RPMI8226 (cell line): ENCODE results near the gene HVCN1.
"Not testable (repeated sequence)": the region's sequence is repeated elsewhere in the genome, so short reads cannot be mapped to it uniquely, and the experiment has no call there.

ENCODE experiments used
- DNase-seq: peaks from one replicate; pipeline ENCODE4 v3.0.0-alpha.2; 2015

Gene HVCN1

GRCh38 chr12:110661337-110661972 is 27.5 kb downstream of the HVCN1 start:
- DNase-seq: no peak

DNA sequence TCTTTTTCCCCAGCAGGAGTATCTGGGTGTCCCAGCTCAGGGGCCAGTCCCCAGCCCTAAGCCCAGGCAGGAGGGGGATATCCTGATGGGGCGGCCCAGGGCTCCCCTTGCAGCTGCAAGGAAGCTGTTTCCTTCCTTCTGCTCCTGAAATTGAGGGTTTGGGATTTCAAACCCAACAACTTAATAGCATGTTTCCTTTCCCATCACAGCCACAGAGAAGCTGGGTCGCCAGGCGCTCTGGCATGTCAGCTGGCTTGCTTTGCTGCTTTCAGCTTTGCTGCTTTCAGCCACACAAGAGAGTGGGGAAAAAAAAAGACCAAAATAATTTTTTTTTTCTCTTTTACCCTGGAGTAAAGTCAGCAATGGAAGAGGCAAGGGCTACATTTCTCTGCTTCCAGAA is 30.0 kb downstream of the HVCN1 start:
- DNase-seq: no peak

DNA sequence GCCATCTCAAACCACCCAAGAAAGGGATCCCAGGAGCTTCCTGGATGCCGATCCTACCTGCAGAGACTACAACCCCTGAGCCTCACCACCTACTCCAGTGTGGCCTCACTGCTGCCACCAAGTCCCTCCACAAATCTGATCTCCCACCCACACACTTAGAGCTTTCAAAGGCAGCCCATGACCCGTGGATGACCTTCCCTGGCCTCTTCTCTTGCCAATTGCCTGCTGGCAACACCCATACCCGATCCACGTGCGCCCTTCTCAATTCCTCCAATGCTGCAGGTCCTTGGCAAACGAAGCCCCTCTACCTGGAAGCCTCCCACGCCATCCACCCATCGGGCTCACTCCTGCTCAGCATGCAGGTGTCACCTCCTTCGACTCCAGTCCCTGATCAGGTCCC is 30.7 kb downstream of the HVCN1 start:
- no peak for DNase-seq

- no peak for DNase-seq
These were observed 31.2 kb downstream of the HVCN1 start for GRCh38 chr12:110657747-110658146.

DNA sequence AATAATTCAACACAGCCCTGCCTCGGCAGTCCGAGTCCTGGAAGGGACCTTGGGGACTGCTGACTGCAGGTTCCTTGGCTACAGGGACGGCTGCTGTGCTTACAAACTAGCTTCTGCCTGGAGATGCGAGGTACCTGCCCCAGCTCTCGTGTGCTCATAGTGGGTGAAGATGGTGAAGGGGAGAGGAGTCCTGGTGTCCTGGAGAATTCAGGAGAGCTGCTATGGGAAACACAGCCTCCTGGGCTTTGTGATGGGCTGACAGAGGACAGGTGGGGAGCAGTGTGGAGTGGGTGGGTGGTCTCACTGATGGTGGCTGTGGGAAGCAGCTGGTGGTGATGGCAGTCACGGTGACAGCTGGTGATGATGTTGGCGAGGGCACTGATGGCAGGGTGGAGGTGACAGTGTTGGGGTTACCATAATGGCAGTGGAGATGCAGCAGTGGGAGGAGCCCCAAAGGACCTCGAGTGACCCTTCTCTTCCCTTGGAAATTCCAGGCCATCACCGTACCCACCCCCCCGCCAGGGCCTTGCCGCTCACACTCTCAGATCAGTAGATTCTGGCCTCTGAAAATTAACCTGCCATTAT is 32.8 kb downstream of the HVCN1 start:
- no peak for DNase-seq

- DNase-seq: not testable (repeated sequence)
These were observed 34.7 kb downstream of the HVCN1 start for GRCh38 chr12:110654238-110654637.

GRCh38 chr12:110649341-110649847 is 39.5 kb downstream of the HVCN1 start:
- DNase-seq: no peak

DNA sequence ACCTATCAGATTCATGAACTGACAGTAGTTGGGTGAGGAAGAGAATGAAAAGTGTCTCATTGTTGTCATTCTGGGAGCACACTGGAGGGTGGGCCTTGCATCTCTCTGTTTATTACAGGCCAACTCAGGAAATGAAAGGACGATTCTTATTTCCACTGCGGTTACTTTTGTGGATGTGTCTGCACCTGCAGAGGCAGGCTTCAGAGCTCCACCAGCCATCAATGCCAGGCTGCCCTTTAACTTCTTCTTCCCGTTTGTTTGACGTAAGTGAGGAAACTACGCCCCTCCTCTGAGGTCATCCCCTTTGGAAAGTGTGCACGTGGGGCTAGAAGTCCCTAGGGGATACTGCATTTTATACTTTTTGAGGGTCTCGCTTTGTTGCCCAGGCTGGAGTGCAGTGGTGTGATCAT is 41.3 kb downstream of the HVCN1 start:
- peak; percentile 73 for DNase-seq

DNA sequence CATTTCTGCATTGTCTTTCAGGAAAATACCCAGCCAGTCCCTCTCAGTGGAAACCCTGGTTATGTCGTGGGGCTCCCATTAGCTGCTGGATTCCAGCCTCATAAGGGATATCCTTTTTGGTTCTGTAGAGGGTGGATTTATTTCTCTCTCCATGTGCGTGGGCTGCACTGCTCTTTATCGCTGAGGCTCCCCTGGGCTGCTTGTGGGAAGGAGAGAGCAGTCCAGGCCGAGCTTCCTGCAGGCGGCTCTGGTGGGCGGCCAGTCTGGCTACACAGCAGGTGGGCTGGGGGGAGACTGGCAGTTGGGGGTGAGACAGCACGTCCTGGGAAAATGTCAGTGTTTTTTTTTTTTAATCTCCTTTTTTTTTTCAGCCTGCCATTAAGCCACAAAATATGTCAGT is 47.4 kb downstream of the HVCN1 start:
- no peak for DNase-seq

DNA sequence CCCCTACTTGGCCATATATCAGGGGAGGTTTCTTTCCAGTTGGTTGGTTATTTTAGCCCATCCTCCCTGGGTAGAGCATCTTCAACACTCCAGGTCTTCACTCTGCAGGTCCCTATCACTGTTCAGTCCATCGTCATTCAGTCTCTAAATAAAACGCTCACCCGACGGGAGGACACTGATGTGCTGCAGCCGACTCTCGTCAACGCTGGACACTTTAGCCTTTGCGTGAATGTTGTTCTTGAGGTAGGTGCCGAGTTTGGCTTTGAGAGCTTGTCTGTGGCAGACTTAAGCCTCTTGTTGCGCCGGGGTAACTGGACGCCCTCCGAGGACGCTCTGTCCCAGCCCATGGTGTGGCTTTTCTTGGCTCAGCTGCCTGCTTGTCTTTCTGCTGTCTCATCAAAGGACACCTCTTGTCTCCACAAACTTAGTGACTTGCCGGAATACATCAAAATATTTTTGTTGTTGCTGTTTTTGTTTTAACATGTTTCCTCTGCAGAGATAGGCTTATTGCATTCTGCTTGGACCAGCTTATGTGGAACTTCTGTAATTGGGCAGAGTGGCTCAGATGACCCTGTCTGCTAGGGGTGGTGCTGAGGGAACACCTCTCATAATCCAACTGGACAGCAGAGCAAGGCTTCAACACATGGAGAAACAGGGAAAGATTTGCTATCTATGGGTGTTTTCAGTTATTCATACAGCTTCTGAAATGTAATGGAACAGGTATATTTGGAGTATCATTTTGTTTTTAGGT is 48.5 kb downstream of the HVCN1 start:
- DNase-seq: no peak

- DNase-seq: no peak
These were observed 49.4 kb downstream of the HVCN1 start for GRCh38 chr12:110639336-110640141.

- DNase-seq: no peak
These were observed 50.1 kb downstream of the HVCN1 start for GRCh38 chr12:110638796-110639195.

- no peak for DNase-seq
These were observed 51.0 kb downstream of the HVCN1 start for GRCh38 chr12:110637869-110638441.

DNA sequence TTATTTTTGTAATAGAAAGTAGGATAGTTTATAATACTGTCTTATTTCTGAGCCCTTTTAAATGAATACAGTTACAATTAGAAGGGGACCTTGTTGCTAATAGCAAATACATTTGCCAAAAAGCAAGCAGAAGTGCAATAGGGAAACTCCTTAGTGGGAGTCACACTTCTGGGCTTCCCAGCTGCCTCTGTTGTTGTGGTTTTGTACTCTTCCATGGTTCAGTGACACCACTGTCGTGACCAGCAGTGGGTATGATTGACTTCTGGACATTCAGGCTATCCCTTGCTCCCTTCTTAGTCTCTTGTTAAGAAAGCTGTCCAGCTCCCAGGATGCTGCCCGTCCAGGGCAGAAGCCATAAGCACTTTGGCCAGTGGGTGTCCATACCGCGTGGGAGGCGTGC is 52.4 kb downstream of the HVCN1 start:
- no peak for DNase-seq

- no peak for DNase-seq
These were observed 53.9 kb downstream of the HVCN1 start for GRCh38 chr12:110635055-110635454.

DNA sequence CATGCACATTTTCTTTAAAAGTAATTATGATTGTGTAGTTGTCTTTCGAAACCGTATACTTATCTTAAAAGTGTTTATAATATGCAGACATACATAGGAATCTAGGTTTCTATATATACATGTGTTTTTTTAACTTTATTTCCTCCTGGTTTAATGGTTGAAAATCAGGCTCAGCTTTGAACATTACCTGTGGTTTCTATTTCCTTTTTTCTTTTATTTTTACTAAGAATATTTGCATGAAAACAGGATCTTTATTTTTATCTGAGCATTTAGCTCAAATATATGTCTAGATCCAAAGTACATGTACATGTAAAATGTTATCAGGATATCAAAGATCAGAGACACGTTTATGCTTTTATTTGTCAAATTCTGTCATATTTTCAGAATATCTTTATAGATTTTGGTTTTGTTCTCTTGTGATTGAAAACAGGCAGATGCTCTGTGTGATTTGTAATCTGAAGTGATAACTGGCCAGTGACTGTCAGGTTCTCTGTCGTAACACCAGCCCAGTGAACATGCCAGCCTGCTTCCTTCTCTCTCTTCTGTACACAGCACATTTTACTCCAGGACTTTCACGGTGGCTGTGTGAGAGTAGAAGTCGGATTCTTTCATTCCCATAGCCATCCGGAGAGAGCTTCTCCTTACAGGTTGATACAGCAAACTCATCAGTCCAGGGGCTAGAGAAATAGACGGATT is 61.3 kb downstream of the HVCN1 start:
- no peak for DNase-seq

DNA sequence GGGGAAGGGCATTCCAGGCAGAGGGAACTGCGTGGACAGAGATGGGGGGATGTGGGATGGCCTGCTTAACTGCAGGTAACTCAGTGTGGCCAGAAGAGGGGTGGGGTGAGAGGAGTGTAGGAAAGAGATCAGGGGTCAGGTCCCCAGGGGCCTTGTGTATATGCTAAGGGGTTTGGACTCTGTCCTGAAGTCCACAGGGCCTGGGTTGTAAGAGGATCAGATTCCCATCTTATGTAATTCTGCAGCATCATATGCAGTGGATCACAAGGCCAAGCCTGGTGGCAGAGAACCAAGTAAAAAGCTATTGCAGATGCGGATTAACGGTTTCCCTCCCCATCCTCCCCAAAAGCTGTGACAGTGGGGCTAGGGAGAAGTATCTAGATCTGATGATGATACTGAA is 66.3 kb downstream of the HVCN1 start:
- DNase-seq: no peak

GRCh38 chr12:110619534-110619953 is 69.4 kb downstream of the HVCN1 start:
- no peak for DNase-seq

- no peak for DNase-seq
These were observed 72.3 kb downstream of the HVCN1 start for GRCh38 chr12:110616471-110617115.

GRCh38 chr12:110615171-110615570 is 73.7 kb downstream of the HVCN1 start:
- DNase-seq: no peak
